ENCODE data around the gene ULK4. TPM values are rescaled to one million over a fixed set of nuclear protein-coding genes. Genes with fewer than 3 reads are reported as not detected.

Gene ULK4
- polyA plus RNA-seq, 1 donor from 2014 or later, result 7.2 TPM

DNA sequence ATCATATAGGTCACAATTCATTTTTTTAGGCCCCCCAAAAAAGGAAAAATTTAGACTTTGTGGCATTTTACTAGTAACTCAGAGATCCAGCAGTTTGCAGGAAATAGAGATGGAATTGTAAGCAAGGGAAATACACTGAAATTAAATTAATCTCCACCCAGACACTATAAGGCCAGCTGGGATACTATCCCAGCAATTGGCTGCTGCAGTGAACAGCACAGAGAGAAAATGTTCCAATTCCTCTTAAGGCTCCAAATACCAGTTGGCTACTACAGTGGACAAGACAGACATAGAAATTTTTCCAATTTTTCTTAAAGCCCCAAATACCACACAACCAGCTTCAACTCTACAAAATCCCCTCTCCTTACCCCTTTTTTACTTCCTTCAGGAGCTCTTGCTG, 78.9 kb downstream of the ULK4 start:
- no peaks in the 10 kb centered on the region for H3K79me2 ChIP-seq (replicated peaks; ENCODE audit: insufficient read depth, low read length)
- no peak overlapping the region for H3K27ac ChIP-seq (ENCODE audit: low read length)
- no peak overlapping the region for H3K4me2 ChIP-seq (ENCODE audit: low read length)
- no peaks in the 10 kb centered on the region for H3K36me3 ChIP-seq (ENCODE audit: insufficient read depth, low read length)
- H3F3A ChIP-seq (ENCODE audit: insufficient read depth, low read length, poor library complexity, severe bottlenecking), result no peaks in the 10 kb centered on the region
- no peaks in the 10 kb centered on the region for H3K9me2 ChIP-seq (ENCODE audit: insufficient read depth, low read length)
- no peaks in the 10 kb centered on the region for H4K20me1 ChIP-seq (ENCODE audit: insufficient read depth)
- no peak overlapping the region for H3K4me3 ChIP-seq (ENCODE audit: low read length)
- H3K9ac ChIP-seq (ENCODE audit: low read length), result no peak overlapping the region
- no peak overlapping the region for H2AFZ ChIP-seq (ENCODE audit: low read depth, low read length)
- H3K9me3 ChIP-seq (ENCODE audit: low read length), result no peaks in the 10 kb centered on the region
- H3K27me3 ChIP-seq (ENCODE audit: insufficient read depth, low read depth, low read length), result no peaks in the 10 kb centered on the region
- TF ChIP-seq EZH2 (IDR thresholded peaks at IDR 0.05; ENCODE audit: borderline replicate concordance, insufficient read depth, low read length, poor library complexity, severe bottlenecking), result no peak
- no peak for TF ChIP-seq REST (IDR thresholded peaks at IDR 0.05; ENCODE audit: borderline replicate concordance)

GRCh38 chr3:41881233-41881821, 80.6 kb downstream of the ULK4 start:
- peak; percentile 76 for TF ChIP-seq RAD21 (conservative IDR thresholded peaks at IDR 0.05)
- TF ChIP-seq POLR2AphosphoS5 (IDR thresholded peaks at IDR 0.05), result no peak
- no peak for TF ChIP-seq EZH2 (IDR thresholded peaks at IDR 0.05; ENCODE audit: borderline replicate concordance, insufficient read depth, low read length, poor library complexity, severe bottlenecking)
- no peak for TF ChIP-seq REST (IDR thresholded peaks at IDR 0.05; ENCODE audit: borderline replicate concordance)
- TF ChIP-seq EP300 (conservative IDR thresholded peaks at IDR 0.05; ENCODE audit: poor library complexity, severe bottlenecking), result no peak
- TF ChIP-seq, protein P1, sequence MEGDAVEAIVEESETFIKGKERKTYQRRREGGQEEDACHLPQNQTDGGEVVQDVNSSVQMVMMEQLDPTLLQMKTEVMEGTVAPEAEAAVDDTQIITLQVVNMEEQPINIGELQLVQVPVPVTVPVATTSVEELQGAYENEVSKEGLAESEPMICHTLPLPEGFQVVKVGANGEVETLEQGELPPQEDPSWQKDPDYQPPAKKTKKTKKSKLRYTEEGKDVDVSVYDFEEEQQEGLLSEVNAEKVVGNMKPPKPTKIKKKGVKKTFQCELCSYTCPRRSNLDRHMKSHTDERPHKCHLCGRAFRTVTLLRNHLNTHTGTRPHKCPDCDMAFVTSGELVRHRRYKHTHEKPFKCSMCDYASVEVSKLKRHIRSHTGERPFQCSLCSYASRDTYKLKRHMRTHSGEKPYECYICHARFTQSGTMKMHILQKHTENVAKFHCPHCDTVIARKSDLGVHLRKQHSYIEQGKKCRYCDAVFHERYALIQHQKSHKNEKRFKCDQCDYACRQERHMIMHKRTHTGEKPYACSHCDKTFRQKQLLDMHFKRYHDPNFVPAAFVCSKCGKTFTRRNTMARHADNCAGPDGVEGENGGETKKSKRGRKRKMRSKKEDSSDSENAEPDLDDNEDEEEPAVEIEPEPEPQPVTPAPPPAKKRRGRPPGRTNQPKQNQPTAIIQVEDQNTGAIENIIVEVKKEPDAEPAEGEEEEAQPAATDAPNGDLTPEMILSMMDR (IDR thresholded peaks at IDR 0.05; ENCODE audit: poor library complexity, severe bottlenecking), result peak; percentile 73
- no peak for TF ChIP-seq TAF1 (IDR thresholded peaks at IDR 0.05; ENCODE audit: low read depth)
- peak; percentile 80 for TF ChIP-seq SMC3 (conservative IDR thresholded peaks at IDR 0.05; ENCODE audit: poor library complexity)
- TF ChIP-seq MXI1 (conservative IDR thresholded peaks at IDR 0.05; ENCODE audit: poor library complexity, severe bottlenecking), result no peak
- no peaks in the 10 kb centered on the region for H3K9me2 ChIP-seq (ENCODE audit: insufficient read depth, low read length)
- H3K27ac ChIP-seq (ENCODE audit: low read length), result no peak overlapping the region
- H3K4me2 ChIP-seq (ENCODE audit: low read length), result no peak overlapping the region
- H3K27me3 ChIP-seq (ENCODE audit: insufficient read depth, low read depth, low read length), result no peaks in the 10 kb centered on the region
- H2AFZ ChIP-seq (ENCODE audit: low read depth, low read length), result no peak overlapping the region
- no peaks in the 10 kb centered on the region for H4K20me1 ChIP-seq (ENCODE audit: insufficient read depth)
- no peak overlapping the region for H3K4me3 ChIP-seq (ENCODE audit: low read length)
- H3F3A ChIP-seq (ENCODE audit: insufficient read depth, low read length, poor library complexity, severe bottlenecking), result no peaks in the 10 kb centered on the region
- H3K9ac ChIP-seq (ENCODE audit: low read length), result no peak overlapping the region
- H3K36me3 ChIP-seq (ENCODE audit: insufficient read depth, low read length), result no peaks in the 10 kb centered on the region
- H3K79me2 ChIP-seq (replicated peaks; ENCODE audit: insufficient read depth, low read length), result no peaks in the 10 kb centered on the region
- H3K9me3 ChIP-seq (ENCODE audit: low read length), result no peaks in the 10 kb centered on the region

Measured in neural cell (in vitro differentiated cells).